DMS153 (cell line): ENCODE measurements around the gene UNC119B.
A peak's percentile ranks its signal among the peaks of the same experiment; 100 is the strongest.

Source experiments
- DNase-seq: peaks from one replicate; lab custom pipeline; 2025; lab: John Stamatoyannopoulos, UW

The UNC119B gene

DNA sequence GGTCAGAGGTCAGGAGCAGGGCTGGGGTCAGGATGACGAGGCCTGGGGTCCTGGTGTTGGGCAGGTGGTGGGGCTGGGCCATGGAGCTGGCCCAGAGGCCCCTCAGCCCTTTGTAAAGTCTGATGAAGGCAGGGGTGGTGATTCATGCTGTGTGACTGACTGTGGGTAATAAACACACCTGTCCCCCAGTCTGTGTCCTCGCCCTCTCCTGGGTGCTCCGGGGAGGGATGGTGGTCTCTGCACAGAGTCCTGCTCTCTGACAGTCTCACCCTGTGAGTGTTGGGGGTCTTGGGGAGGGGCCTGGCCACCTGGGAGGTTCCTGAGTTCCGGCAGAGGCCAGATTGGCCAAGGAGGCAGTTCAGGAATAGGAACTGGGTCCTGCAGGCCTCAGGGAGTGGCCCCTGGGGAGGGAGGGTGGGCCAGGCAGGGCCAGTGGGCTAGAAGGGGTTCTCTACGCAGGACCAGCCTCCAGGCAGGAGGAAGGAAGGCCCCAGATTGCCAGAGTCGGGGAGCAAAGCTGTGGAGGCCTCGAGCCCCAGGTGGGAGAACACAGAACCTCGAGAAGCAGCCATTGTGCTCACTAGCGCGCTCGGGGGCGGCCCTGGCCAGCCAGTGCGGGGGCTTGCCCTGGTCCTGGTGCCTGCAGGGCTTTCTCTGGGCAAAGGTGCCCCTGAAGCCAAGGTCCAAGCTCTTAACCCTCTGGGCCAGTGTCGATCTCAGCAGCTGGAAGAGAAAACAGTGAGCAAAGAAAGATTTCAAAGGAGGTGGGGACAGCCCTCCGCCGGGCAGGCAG lies 29.8 kb downstream of the UNC119B start:
- no peak for DNase-seq

DNA sequence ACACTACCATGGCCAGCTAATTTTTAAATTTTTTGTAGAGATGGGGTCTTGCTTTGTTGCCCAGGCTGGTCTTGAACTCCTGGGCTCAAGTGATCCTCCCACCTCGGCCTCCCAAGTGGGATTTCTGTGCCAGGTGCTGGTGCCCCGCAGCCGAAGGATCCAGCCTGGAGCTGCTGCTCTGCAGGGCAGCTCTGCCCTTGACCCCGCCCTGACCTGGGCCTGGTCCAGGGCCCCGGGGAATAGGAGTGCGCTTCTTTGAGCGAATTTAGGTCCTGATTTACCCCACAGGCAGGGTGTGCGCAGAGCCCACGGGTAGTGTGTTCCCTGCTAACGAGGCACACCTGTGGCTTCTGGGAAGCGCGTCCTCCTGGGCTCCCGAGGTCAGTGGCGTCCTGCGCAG lies 30.6 kb downstream of the UNC119B start:
- no peak for DNase-seq

DNA sequence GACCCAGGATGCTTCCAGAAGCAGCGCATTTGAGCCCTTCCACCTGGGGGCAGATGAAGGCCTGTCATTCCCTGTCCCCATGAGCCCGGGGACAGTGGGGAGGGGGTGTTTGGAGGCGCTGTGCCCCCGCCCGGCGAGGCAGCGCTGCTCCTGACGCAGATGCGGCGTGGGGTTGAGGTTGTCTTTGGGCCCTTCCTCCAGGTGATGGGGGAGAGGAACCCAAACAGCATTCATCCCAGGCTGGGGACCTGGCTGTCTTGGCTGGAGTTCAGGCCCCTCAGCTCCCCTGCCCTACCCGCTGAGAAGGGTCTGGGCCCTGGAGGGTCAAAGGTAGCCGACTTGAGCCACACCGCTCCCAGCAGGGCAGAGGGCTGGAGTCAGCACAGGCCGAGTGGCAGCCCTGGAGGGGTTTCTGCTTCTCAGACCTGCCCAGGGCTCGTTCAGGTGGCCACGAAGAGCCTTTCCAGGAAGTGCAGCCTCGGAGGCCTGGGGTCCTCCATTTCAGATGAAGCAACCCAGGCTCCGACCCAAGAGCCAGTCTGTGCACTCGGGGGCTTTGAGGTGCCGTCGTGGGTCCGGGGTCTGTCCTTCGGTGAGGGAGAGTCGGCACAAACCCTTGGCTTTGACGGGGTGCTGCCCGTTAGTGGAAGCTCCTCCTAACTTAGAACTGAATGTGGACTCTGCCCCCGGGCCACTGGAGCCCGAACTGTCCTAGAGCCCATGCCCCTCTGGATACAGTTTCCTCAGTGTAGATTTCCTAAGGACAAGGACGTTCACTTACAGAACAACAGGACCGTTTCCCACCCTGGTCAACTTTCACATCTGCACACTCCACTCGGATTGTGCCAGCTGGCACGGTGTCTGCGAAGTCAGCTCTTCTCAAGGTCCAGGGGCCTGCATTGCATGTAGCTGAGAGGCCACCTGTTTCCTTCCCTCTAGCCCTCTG lies 31.5 kb downstream of the UNC119B start:
- no peak for DNase-seq

DNA sequence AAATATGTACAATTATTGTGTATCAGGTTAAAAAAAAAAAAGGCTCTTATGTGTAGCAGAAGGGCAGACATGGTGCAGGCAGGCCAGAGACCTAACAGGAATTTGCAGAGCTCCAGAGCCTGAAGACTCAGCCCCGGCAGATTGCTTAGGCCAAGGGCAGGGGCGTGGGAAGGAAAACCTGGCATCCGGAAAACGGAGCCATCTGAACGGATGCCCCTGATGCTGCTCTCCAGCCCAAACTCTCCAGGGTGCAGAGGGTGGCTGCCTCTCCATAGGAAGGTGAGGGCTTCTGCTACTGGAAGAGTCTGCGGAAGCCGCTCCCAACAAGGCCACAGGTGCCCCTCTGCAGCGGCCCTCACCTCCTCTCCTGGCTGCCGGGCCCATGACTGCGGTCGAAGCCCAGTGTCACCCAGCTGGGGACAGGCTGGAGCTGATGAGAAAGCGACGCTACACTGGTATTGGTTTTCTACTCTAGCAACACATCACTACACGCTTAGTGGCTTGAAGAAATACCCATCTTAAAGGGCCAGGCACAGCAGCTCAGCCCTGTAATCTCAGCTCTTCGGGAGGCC lies 34.8 kb downstream of the UNC119B start:
- DNase-seq: no peak

DNA sequence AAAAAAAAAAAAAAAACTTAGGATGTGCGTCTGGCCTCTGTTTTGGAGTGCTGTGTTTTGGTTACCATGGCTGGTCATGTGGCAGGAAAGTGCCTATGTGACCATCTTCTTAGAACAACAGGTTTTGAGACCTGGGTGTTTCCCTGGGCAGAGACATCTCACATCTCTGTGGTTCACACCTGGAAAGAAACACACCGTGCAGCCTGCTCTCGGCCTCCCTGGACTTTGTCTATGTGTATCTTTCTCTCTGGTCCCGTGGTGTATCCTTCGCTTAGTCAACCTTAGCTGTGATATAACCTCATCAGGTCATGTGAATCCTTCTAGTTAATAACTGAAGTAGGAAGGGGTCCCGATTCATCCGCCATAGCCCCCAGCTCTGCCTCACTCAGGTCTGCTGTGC lies 38.0 kb downstream of the UNC119B start:
- DNase-seq: no peak

DNA sequence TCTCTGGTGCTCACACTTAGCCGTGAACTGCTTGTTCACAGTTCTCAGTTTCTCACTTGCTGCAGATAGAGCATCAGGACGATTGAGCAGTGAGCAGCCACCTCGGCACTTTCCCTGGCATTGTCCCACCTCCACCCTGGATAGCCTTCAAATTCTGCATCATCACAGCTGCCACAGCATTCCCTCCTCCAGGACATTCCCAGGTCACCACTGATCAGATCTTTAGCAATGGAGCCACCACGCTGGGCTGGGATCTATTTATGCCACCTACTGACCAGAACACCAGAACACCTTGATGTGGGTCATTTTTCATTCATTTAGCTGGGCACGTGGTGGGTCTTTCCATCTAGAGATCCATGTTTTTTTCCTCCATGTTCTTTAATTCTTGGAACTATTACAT lies 39.0 kb downstream of the UNC119B start:
- DNase-seq: no peak

DNA sequence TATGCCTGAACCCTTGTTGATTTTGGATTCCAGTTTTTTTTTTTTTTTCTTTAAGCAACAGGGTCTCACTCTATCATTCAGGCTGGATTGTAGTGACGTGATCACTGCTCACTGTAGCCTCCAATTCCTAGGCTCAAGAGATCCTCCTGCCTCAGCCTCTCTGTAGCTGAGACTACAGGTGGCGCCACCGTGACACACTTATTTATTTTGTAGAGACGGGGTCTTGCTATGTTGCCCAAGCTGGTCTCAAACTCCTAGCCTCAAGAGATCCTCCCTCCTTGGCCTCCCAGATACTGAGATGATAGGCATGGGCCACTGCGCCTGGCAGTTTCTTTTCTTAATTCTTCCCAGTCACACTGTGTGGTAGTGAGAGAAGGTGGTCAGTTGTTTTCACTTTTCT lies 40.5 kb downstream of the UNC119B start:
- no peak for DNase-seq

DNA sequence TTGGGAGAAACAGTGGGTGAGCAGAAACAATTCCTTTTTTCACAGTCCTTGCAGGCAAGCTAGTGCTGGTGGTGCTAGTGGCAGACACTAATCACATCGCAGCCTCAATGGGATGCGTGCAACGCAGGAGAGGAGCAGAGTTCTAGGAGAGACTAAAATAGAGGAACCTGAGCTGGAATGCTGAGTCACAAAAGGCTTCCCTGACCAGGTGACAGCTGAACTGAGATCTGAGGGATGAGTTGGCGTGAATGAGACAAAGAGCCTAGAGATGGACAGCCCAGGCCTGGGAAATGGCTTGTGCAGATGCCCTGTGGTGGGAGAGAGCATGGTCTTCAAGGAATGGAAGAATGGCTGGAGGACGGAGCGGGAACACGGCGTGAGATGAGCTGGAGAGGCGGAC lies 41.1 kb downstream of the UNC119B start:
- no peak for DNase-seq

DNA sequence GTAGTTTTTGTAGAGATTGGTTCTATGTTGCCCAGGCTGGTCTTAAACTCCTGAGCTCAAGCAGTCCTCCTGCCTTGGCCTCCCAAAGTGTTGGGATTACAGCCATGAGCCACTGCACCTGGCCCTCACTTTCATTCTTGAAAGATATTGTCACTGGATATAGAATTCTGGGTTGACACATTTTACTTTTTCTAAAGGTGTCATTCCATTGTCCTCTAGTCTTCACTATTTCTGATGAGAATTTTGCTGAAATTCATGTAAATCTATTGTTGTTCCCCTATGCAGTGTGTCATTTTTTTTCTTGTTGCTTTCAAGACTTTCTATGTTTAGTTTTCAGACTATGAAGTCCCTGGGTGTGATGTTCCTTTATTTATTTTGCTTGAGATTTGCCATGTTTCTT lies 44.5 kb downstream of the UNC119B start:
- DNase-seq: no peak

DNA sequence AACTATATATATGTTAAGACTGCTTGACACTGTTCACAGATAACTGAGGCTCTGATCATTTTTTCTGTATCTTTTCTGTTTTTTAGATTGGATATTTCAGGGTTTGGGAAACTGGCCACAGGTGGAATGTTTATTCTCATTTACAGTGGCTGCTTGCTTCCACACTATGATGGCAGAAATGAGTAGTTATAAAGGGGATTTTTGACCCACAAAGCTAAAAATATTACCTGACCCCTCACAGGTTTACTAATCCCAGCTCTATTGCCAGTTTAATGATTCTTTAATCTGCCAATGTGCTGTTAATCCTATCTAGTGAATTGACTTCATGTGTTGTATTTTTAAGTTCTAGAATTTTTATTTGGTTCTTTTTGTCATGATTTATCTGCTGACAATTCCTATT lies 45.0 kb downstream of the UNC119B start:
- DNase-seq: no peak

DNA sequence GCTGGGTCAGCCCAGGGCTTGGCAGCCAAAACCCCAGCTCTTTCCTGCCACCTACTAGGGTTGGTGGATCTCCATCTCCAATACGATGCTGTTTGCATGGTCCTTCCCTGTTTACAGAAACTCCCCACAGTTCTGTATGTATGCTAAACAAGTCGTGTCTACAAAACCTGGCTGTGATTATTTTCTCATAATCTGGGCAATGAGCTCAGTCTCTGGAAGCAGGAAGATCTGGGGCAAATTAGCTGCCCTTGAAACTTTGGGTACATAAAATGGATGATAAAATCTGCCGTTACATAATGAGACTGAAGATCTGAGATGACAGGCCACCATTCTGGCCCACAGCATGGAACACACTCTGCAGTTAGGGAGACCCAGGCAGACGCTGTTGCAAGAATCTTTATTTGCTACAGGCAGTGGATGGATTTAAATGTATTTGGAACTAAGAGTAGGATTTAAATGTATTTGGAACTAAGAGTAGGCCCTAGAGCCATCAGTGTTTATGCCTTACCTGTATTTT lies 47.0 kb downstream of the UNC119B start:
- DNase-seq: no peak

DNA sequence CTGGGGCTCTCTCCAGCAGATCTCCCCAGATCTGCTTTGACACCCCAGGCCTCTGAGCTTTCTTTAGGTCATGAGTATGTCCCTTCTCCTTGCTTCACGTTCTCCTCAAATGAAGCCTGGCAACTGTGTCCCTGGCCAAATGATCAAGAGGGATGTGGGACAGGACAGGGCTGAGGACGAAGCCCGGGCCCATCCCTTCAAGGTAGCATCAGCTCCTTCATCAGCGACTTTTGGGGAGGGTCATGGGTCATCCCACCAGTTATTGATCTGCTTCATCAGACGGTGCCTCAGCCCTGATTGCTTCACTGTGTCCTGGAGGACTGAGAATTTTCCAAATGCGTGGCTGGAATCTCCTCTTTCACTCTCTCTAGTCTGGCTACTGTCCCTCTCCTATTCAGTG lies 47.7 kb downstream of the UNC119B start:
- no peak for DNase-seq

DNA sequence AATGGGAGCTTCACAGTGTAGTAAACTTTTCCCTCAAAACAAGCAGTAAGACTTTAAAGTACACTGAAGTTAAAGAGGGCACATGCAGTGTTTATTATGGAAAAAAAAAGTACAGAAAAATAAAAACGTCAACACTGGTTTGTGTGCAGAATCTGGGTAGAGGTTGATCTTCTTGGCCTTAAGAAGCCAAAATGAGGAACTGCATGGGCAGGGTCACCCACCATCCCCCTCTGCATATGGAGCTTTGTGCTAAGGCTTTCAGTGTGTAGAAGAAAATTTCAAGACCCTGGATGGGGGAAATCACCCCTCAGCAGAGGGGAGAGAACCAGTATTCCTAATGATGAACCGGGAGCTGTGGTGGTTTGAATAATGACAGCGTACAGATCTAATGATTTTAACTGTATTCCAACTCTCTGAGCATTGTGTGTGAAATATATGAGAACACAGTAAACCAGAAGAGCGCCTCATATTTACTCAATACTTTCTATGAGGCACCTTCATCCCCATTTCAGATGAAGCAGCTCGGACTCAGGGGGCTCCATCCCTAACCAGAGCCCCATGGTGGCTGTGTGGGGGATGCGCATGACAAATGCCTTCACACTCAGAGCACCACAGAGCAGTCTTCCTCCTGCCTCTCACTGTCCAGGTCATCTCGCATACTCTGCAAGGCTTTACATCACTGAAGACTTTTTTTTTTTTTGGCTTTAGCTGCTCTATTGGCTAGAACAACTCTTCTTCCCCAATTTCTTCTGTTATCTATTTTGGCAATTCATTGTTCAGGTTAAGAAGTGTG lies 48.7 kb downstream of the UNC119B start:
- no peak for DNase-seq

DNA sequence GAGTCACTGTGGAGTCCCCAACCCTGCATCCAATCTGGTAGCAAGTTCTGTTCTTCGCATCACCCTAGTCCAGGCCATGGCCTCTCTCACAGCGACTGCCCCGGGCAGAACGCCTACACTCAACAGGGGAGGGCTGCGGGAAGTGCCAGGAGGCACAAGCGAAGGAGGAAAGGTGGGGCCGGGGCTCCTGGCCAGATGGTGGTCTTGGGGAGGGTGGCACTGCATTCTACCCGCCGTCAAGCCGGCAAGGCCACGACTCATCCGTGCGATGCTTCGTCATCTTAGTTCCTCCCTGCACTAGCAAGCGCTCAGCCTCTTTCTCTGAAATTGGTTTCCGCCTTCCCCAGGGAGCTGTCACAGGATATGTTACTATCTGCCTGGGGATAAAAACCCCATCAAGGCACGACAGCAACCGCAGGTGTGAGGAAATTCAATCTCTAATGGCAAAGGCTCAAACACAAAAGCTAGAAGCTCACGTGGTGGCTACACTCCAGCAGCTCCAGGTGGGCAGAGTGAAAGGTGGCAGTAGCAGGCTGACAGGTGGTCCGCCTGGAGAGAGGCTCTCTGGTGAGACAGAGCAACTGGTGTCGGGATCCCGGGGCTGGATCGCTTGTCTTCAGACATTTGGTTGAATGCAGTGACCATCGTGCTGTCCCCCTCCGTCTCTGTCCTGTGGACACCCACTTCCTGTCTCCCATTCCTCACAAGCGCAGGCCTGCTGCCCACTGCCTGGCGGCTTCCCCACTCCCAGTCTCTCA lies 49.5 kb downstream of the UNC119B start:
- DNase-seq: peak; percentile 95

DNA sequence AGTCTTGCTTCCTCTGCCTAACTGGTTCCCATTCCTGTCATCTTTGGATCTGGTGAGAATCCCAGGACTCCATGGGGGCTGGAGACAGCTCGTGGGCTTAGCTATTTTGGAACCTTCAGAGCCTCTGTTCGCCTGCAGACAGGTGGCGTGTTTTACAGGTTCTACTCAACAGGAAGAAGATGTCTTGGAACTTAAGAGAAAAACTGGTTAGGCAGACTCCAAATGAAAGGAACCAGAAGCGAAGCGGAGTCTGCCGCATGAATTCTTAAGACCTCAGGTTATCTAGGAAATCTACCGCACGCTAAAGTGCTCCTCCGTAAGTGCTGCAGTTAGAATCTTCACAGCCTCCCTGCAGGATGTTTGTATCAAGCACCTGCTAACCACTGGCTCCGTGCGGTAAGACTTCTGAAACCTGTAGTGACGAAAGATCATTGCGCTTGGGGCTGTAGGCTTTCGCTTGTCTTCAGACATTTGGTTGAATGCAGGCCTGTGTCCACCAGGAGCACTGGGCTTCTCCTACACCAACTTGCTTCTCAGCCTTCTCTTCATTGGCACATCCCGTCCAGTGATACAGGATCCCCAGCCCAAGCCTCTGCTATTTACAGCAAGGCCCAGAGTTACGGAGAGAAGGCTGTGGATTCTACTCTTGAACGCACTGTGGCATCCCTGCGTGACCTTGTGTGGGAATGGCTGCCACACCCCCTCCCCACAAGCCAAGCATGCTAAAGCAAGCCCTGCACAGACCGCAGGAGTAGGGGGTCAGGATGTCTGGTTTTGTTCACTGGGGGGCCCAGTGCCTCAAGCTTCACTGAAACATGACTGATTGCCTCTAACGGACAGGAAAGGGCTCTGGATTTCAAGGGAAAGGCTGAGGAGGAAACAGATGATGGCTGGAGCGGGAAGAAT lies 50.3 kb downstream of the UNC119B start:
- DNase-seq: no peak

DNA sequence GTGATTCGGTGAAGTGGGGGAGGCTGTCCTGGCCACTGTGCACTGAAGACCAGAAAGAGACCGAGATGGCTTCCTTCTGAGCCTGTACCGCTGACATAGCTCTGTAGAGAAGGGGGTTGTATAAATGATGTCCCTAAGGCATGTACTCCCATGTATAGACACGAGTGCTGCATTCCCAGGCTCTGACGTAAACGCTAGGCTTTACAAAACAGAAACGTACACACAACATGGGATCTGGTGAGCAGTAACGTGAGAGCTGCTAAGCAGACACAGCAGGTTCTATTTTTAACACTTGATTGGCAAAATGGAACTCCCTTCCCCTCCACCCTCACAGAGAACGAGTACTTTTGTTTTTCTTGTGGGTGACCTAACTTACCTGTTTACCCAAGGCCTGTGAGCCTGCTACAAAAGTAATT lies 51.3 kb downstream of the UNC119B start:
- DNase-seq: peak; percentile 49

DNA sequence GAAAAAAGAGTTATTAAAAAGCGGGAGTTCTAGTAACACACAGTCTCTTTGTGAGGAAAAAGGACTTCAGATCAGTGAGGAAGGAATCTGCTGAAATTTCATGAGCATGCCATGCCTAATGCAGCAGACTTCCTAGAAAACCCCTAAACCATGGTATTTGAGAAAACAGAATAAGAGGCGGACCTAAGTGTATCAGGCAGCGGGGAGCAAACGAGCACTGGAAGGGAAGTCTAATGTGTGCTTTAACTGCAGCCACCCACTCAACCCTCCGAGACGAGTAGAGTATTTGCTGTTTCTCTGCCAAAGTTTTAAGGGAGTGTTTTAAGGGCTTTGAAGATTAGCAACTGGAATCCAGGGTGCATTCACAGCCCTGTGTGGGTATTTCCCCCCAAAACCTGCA lies 51.8 kb downstream of the UNC119B start:
- DNase-seq: no peak

DNA sequence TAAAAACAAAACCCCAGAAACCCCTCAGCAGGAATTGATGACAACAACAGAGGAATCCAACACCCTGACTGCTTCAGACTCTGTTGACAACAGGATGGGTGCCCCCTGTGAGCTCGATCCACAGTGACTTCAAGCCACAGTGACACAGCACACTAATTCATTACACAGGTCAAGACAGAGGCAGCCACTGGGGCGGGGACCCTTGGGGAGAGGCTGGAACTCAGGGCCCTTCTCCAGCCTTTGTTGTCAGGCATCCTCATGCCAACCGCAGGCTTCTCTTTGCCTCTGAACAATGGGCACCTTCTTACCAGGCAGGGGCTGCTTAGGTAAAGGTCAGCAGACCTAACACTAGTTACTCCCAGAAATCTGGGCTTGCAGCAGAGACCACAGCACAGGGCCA lies 53.0 kb downstream of the UNC119B start:
- no peak for DNase-seq

DNA sequence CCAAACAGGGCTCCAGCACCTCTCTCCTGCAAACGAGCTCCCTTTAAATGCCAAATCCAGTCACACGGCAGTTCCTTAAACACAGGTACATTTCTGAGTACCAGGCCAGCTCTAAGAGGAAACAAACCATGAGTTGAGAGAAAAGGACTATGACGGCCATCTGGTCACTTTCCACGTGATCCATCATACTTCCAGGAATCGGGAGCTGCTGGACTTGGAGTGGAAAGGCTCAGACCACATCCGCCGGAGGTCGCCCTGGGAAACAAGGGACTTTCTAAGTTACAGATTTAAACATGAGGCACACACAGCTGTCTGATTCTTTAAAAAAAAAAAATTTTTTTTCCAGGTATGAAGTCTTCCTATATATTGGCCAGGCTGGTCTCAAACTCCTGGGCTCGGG lies 54.6 kb downstream of the UNC119B start:
- no peak for DNase-seq

DNA sequence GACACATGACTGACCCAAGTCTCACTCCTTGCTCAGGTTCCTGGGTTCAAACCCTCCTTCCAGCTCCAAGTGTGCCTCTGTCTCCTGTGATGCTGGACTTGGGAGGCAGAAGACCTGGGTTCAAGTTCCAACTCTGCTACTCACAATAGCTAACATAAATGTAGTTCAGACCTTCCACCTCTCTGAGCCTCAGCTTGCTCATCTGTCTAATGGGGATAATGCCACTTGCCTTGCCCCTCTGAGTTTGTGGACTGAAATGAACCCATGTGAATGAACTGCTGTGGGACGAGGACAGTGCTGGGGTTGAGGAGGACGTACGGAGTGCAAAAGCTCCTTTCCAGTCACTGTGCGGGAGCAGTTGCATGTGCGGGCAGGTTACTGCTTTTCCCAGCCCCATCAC lies 56.3 kb downstream of the UNC119B start:
- no peak for DNase-seq
